Activated CD8-positive, alpha-beta T cell treated with anti-CD3 and anti-CD28 coated beads, Interleukin-2, amount 10 ng/mL, durations not matched to agents 7 days and 5 days (primary cell): ENCODE data around the gene SEPTIN2. TPM values are rescaled to one million over a fixed set of nuclear protein-coding genes. Genes with fewer than 3 reads are reported as not detected.
A peak's percentile ranks its signal among the peaks of the same experiment; 100 is the strongest.

ENCODE experiments used
- ATAC-seq: fragments of 150-1000 bp; cut with Tn5 transposase; one replicate; pipeline ENCODE4 v1.10.0; 2021; ENCODE audit warnings: moderate library complexity
- CTCF ChIA-PET: fragments of 350-600 bp; sonication (Branson Sonifier 250); formaldehyde crosslinking; loops from one replicate; lab custom pipeline; 2021; ENCODE audit warnings: antibody characterized with exemption; lab: Charles Lee
- POLR2A ChIA-PET: fragments of 350-600 bp; sonication (Branson Sonifier 250); formaldehyde crosslinking; loops from one replicate; lab custom pipeline; 2021; ENCODE audit warnings: antibody characterized with exemption; lab: Charles Lee
- DNase-seq: peaks from one replicate; pipeline ENCODE4 v3.0.0-alpha.2; 2020
- H3K27ac Mint-ChIP-seq: one replicate; pipeline ENCODE4 v1.8.0; 2021; ENCODE audit warnings: mild to moderate bottlenecking, mixed read lengths
- H3K27me3 Mint-ChIP-seq: one replicate; pipeline ENCODE4 v1.8.0; 2021; ENCODE audit warnings: low read depth, mixed read lengths
- H3K36me3 Mint-ChIP-seq: one replicate; pipeline ENCODE4 v1.8.0; 2021; ENCODE audit warnings: low read depth, mixed read lengths
- H3K4me1 Mint-ChIP-seq: one replicate; pipeline ENCODE4 v1.8.0; 2021; ENCODE audit warnings: low read depth, mixed read lengths
- H3K4me3 Mint-ChIP-seq: one replicate; pipeline ENCODE4 v1.8.0; 2021; ENCODE audit warnings: mild to moderate bottlenecking, mixed read lengths
- H3K9me3 Mint-ChIP-seq: one replicate; pipeline ENCODE4 v1.8.0; 2022; ENCODE audit warnings: mixed read lengths; ENCODE audit not compliant: insufficient read depth
- total RNA-seq, 2 experiments: library from RNA; stranded (reverse); gene quantifications; one replicate each; pipeline ENCODE4 v1.2.3, GENCODE V29; 2021

The SEPTIN2 gene
- total RNA-seq, 2 experiments from 2014 or later: 247 TPM

- POLR2A ChIA-PET: interaction anchor here (0.8 to 1.0 kb wide), 2 partner anchors 24 to 25 kb away, joined by 3 read pairs; no protein-coding TSS in a partner anchor
Measured at GRCh38 chr2:241339839-241340630, 24.3 kb downstream of the SEPTIN2 start.

GRCh38 chr2:241340631-241341163 lies 25.0 kb downstream of the SEPTIN2 start:
- Mint-ChIP-seq H3K27me3 (no peaks in the 10 kb centered on the region), H3K4me3 (no peak overlapping the region), H3K4me1 (peaks cover 35% of the 10 kb centered on the region), H3K9me3 (no peaks in the 10 kb centered on the region), H3K27ac (peak overlapping the region; percentile 62), H3K36me3 (peaks cover 70% of the 10 kb centered on the region)
- ChIA-PET POLR2A (interaction anchor here (0.8 to 1.0 kb wide), 2 partner anchors 24 to 26 kb away, joined by 3 read pairs; no protein-coding TSS in a partner anchor), CTCF (interaction anchor here (0.9 kb wide), 1 partner anchor 26 kb away, joined by 3 read pairs; no protein-coding TSS in a partner anchor)
- ATAC-seq: peak; percentile 63
- peak; percentile 51 for DNase-seq

More at GRCh38 chr2:241339839-241340630, 24.3 kb downstream of the SEPTIN2 start:
- peaks cover 41% of the 10 kb centered on the region for H3K4me1 Mint-ChIP-seq
- ATAC-seq (no peak), DNase-seq (no peak)
- H3K9me3 Mint-ChIP-seq: no peaks in the 10 kb centered on the region
- no peak overlapping the region for H3K27ac Mint-ChIP-seq
- CTCF ChIA-PET: no interaction called here
- no peaks in the 10 kb centered on the region for H3K27me3 Mint-ChIP-seq
- peaks cover 71% of the 10 kb centered on the region for H3K36me3 Mint-ChIP-seq
- no peak overlapping the region for H3K4me3 Mint-ChIP-seq

GRCh38 chr2:241344925-241345651 lies 29.4 kb downstream of the SEPTIN2 start:
- no peak overlapping the region for H3K27ac Mint-ChIP-seq
- CTCF ChIA-PET: no interaction called here
- POLR2A ChIA-PET: no interaction called here
- no peaks in the 10 kb centered on the region for H3K27me3 Mint-ChIP-seq
- H3K9me3 Mint-ChIP-seq: no peaks in the 10 kb centered on the region
- H3K4me3 Mint-ChIP-seq: no peak overlapping the region
- peaks cover 17% of the 10 kb centered on the region for H3K4me1 Mint-ChIP-seq
- no peak for DNase-seq
- ATAC-seq: no peak
- H3K36me3 Mint-ChIP-seq: peaks cover 63% of the 10 kb centered on the region

- ATAC-seq (no peak), DNase-seq (no peak)
- H3K4me3 Mint-ChIP-seq: no peak overlapping the region
- no peaks in the 10 kb centered on the region for H3K27me3 Mint-ChIP-seq
- no peaks in the 10 kb centered on the region for H3K9me3 Mint-ChIP-seq
- H3K4me1 Mint-ChIP-seq: peaks cover 4% of the 10 kb centered on the region
- no peak overlapping the region for H3K27ac Mint-ChIP-seq
- H3K36me3 Mint-ChIP-seq: peaks cover 60% of the 10 kb centered on the region
- ChIA-PET CTCF (no interaction called here), POLR2A (interaction anchor here (1.2 kb wide), 1 partner anchor 35 kb away, joined by 4 read pairs; the partner anchor contains the start of genes HDLBP and SEPTIN2)
Measured at GRCh38 chr2:241349941-241350340, 34.2 kb downstream of the SEPTIN2 start.

- POLR2A ChIA-PET: no interaction called here
- peaks cover 5% of the 10 kb centered on the region for H3K4me1 Mint-ChIP-seq
- DNase-seq: no peak
- no peak for ATAC-seq
- no peak overlapping the region for H3K4me3 Mint-ChIP-seq
- CTCF ChIA-PET: no interaction called here
- no peaks in the 10 kb centered on the region for H3K27me3 Mint-ChIP-seq
- peak overlapping the region; percentile 27 for H3K27ac Mint-ChIP-seq
- peaks cover 57% of the 10 kb centered on the region for H3K36me3 Mint-ChIP-seq
- no peaks in the 10 kb centered on the region for H3K9me3 Mint-ChIP-seq
Measured at GRCh38 chr2:241350530-241350877, 34.8 kb downstream of the SEPTIN2 start.

- CTCF ChIA-PET: no interaction called here
- DNase-seq: no peak
- Mint-ChIP-seq H3K4me1 (peaks cover 5% of the 10 kb centered on the region), H3K27me3 (no peaks in the 10 kb centered on the region), H3K4me3 (no peak overlapping the region), H3K9me3 (no peaks in the 10 kb centered on the region), H3K36me3 (peaks cover 55% of the 10 kb centered on the region), H3K27ac (peak overlapping the region; percentile 27)
- ATAC-seq: no peak
- POLR2A ChIA-PET: no interaction called here
Measured at GRCh38 chr2:241350878-241351639, 35.3 kb downstream of the SEPTIN2 start.

- peaks cover 5% of the 10 kb centered on the region for H3K4me1 Mint-ChIP-seq
- ChIA-PET CTCF (no interaction called here), POLR2A (no interaction called here)
- no peak for ATAC-seq
- H3K27me3 Mint-ChIP-seq: no peaks in the 10 kb centered on the region
- H3K36me3 Mint-ChIP-seq: peaks cover 53% of the 10 kb centered on the region
- H3K9me3 Mint-ChIP-seq: no peaks in the 10 kb centered on the region
- no peak for DNase-seq
- no peak overlapping the region for H3K4me3 Mint-ChIP-seq
- H3K27ac Mint-ChIP-seq: no peak overlapping the region
Measured at GRCh38 chr2:241351640-241352031, 35.9 kb downstream of the SEPTIN2 start.

- ATAC-seq (no peak), DNase-seq (no peak)
- no peak overlapping the region for H3K4me3 Mint-ChIP-seq
- no peak overlapping the region for H3K27ac Mint-ChIP-seq
- no peaks in the 10 kb centered on the region for H3K27me3 Mint-ChIP-seq
- H3K9me3 Mint-ChIP-seq: no peaks in the 10 kb centered on the region
- H3K4me1 Mint-ChIP-seq: peaks cover 9% of the 10 kb centered on the region
- peaks cover 51% of the 10 kb centered on the region for H3K36me3 Mint-ChIP-seq
- CTCF ChIA-PET: no interaction called here
- POLR2A ChIA-PET: no interaction called here
Measured at GRCh38 chr2:241352227-241352626, 36.5 kb downstream of the SEPTIN2 start.

GRCh38 chr2:241354668-241355658 lies 39.2 kb downstream of the SEPTIN2 start:
- peaks cover 38% of the 10 kb centered on the region for H3K36me3 Mint-ChIP-seq
- POLR2A ChIA-PET: no interaction called here
- ATAC-seq: peak; percentile 28

GRCh38 chr2:241355983-241356870 lies 40.5 kb downstream of the SEPTIN2 start, which contains the start of gene FARP2:
Gene FARP2 (plus strand): TSS chr2:241356285. CDS start chr2:241373108, 16,823 bp downstream.
- H3K4me1 Mint-ChIP-seq: peaks cover 27% of the 10 kb centered on the region
- peak; percentile 95 for ATAC-seq
- peak; percentile 97 for DNase-seq
- ChIA-PET CTCF (no interaction called here), POLR2A (no interaction called here)
- H3K9me3 Mint-ChIP-seq: no peaks in the 10 kb centered on the region
- peak within 1 kb of the TSS; percentile 71 for H3K4me3 Mint-ChIP-seq
- H3K36me3 Mint-ChIP-seq: peaks cover 29% of the 10 kb centered on the region
- no peaks in the 10 kb centered on the region for H3K27me3 Mint-ChIP-seq
- peak within 1 kb of the TSS; percentile 86 for H3K27ac Mint-ChIP-seq

More at GRCh38 chr2:241354668-241355658, 39.2 kb downstream of the SEPTIN2 start:
- CTCF ChIA-PET: no interaction called here
- H3K4me1 Mint-ChIP-seq: peaks cover 27% of the 10 kb centered on the region
- H3K9me3 Mint-ChIP-seq: no peaks in the 10 kb centered on the region
- DNase-seq: peak; percentile 75
- H3K27me3 Mint-ChIP-seq: no peaks in the 10 kb centered on the region
- H3K4me3 Mint-ChIP-seq: no peak overlapping the region
- H3K27ac Mint-ChIP-seq: peak overlapping the region; percentile 69
